Testis (tissue), 2 donors: ENCODE measurements around the gene DNAJB8.

Source experiments
- CTCF ChIP-seq, 3 experiments: fragments of 450-650 bp in 2 of 3; fragments of 200-600 bp in 1 of 3; sonication (generic) in 1 of 3; IDR thresholded peaks; one replicate each; pipeline ENCODE4 v1.5.1; 2016 to 2019; ENCODE audit warnings: antibody characterized with exemption in 3 of 3, mild to moderate bottlenecking in 2 of 3, moderate library complexity in 1 of 3
- POLR2A ChIP-seq: fragments of 450-650 bp; IDR thresholded peaks from one replicate; pipeline ENCODE4 v1.6.1; 2017; ENCODE audit warnings: antibody characterized with exemption, mild to moderate bottlenecking, moderate library complexity

- TF ChIP-seq CTCF (IDR thresholded peaks at IDR 0.05) (no peak), POLR2A (no peak)
These were observed 36.4 kb downstream of the DNAJB8 start for GRCh38 chr3:128430301-128430700.
